Nephron progenitor cell (in vitro differentiated cells): Measurements from ENCODE around the gene P2RX1.

Experiments
- DNase-seq: peaks from one replicate; pipeline ENCODE4 v3.0.0; 2021
- H3K27ac Mint-ChIP-seq: 2 replicates; pipeline ENCODE4 v1.8.0; 2021; ENCODE audit warnings: mild to moderate bottlenecking, moderate library complexity, mixed read lengths
- H3K27me3 Mint-ChIP-seq: 2 replicates; pipeline ENCODE4 v1.8.0; 2021; ENCODE audit warnings: mild to moderate bottlenecking, low read depth, mixed read lengths; ENCODE audit not compliant: poor library complexity
- H3K36me3 Mint-ChIP-seq: 2 replicates; pipeline ENCODE4 v1.8.0; 2021; ENCODE audit warnings: low read depth, mixed read lengths
- H3K4me1 Mint-ChIP-seq: 2 replicates; pipeline ENCODE4 v1.8.0; 2021; ENCODE audit warnings: mixed read lengths
- H3K4me3 Mint-ChIP-seq: 2 replicates; pipeline ENCODE4 v1.8.0; 2021; ENCODE audit warnings: mild to moderate bottlenecking, moderate library complexity, mixed read lengths
- H3K9me3 Mint-ChIP-seq: 2 replicates; pipeline ENCODE4 v1.8.0; 2021; ENCODE audit warnings: mild to moderate bottlenecking, moderate library complexity, mixed read lengths
- CTCF ChIP-seq: fragments of 200-600 bp; sonication (generic); IDR thresholded peaks from 2 replicates; pipeline ENCODE4 v1.5.0; 2021; ENCODE audit warnings: antibody characterized with exemption

P2RX1 gene

GRCh38 chr17:3903051-3903825 lies 13.0 kb downstream of the P2RX1 start:
- no peaks in the 10 kb centered on the region for H3K36me3 Mint-ChIP-seq
- H3K4me1 Mint-ChIP-seq, result peaks cover 20% of the 10 kb centered on the region
- H3K9me3 Mint-ChIP-seq, result no peaks in the 10 kb centered on the region
- DNase-seq, result no peak
- H3K4me3 Mint-ChIP-seq, result no peak overlapping the region
- H3K27me3 Mint-ChIP-seq, result peaks cover 22% of the 10 kb centered on the region
- TF ChIP-seq CTCF, result no peak
- no peak overlapping the region for H3K27ac Mint-ChIP-seq

- Mint-ChIP-seq H3K27me3 (peaks cover 27% of the 10 kb centered on the region), H3K9me3 (no peaks in the 10 kb centered on the region), H3K4me3 (no peak overlapping the region), H3K4me1 (peaks cover 32% of the 10 kb centered on the region), H3K36me3 (no peaks in the 10 kb centered on the region), H3K27ac (no peak overlapping the region)
- no peak for DNase-seq
- TF ChIP-seq CTCF, result no peak
These were observed 15.6 kb downstream of the P2RX1 start for GRCh38 chr17:3900646-3901045.

- Mint-ChIP-seq H3K36me3 (no peaks in the 10 kb centered on the region), H3K27me3 (peaks cover 35% of the 10 kb centered on the region), H3K27ac (no peak overlapping the region), H3K9me3 (no peaks in the 10 kb centered on the region), H3K4me3 (no peak overlapping the region), H3K4me1 (peaks cover 49% of the 10 kb centered on the region)
- TF ChIP-seq CTCF, result no peak
- no peak for DNase-seq
These were observed 18.5 kb downstream of the P2RX1 start for GRCh38 chr17:3897731-3898130.

GRCh38 chr17:3896968-3897235 lies 19.4 kb downstream of the P2RX1 start:
- Mint-ChIP-seq H3K36me3 (no peaks in the 10 kb centered on the region), H3K4me3 (no peak overlapping the region), H3K4me1 (peaks cover 50% of the 10 kb centered on the region), H3K27me3 (peaks cover 37% of the 10 kb centered on the region), H3K27ac (no peak overlapping the region), H3K9me3 (no peaks in the 10 kb centered on the region)
- DNase-seq, result no peak
- no peak for TF ChIP-seq CTCF

- Mint-ChIP-seq H3K9me3 (no peaks in the 10 kb centered on the region), H3K27ac (no peak overlapping the region), H3K27me3 (peaks cover 43% of the 10 kb centered on the region), H3K4me3 (no peak overlapping the region), H3K4me1 (peaks cover 56% of the 10 kb centered on the region), H3K36me3 (no peaks in the 10 kb centered on the region)
- TF ChIP-seq CTCF, result no peak
- DNase-seq, result no peak
These were observed 19.9 kb downstream of the P2RX1 start for GRCh38 chr17:3896108-3896967.

GRCh38 chr17:3895354-3895753 lies 20.9 kb downstream of the P2RX1 start:
- DNase-seq, result no peak
- no peak overlapping the region for H3K4me3 Mint-ChIP-seq
- peaks cover 61% of the 10 kb centered on the region for H3K4me1 Mint-ChIP-seq
- peaks cover 49% of the 10 kb centered on the region for H3K27me3 Mint-ChIP-seq
- H3K27ac Mint-ChIP-seq, result no peak overlapping the region
- no peaks in the 10 kb centered on the region for H3K9me3 Mint-ChIP-seq
- TF ChIP-seq CTCF, result no peak
- H3K36me3 Mint-ChIP-seq, result no peaks in the 10 kb centered on the region
